Fibroblast of lung (primary cell): ENCODE results near the gene SAG. TPM values are rescaled to one million over a fixed set of nuclear protein-coding genes. Genes with fewer than 3 reads are reported as not detected.

Source experiments
- DNase-seq, 2 donors: peaks; one replicate each; pipeline versions ENCODE4 v3.0.0 to v3.0.0-alpha.2; 2010; ENCODE audit warnings: low read depth in 2 of 2
- H2AFZ ChIP-seq: 2 replicates; pipeline ENCODE4 v1.5.1; 2012; ENCODE audit warnings: low read length, control low read depth, inconsistent platforms
- H3K27ac ChIP-seq: 2 replicates; pipeline ENCODE4 v1.5.1; 2011; ENCODE audit warnings: low read length, control low read depth; ENCODE audit not compliant: insufficient read depth
- H3K27me3 ChIP-seq: 2 replicates; pipeline ENCODE4 v1.5.1; 2011; ENCODE audit warnings: mild to moderate bottlenecking, low read length; ENCODE audit not compliant: control insufficient read depth, insufficient read depth
- H3K36me3 ChIP-seq: 2 replicates; pipeline ENCODE4 v1.5.1; 2011; ENCODE audit warnings: low read length; ENCODE audit not compliant: control insufficient read depth, insufficient read depth
- H3K4me1 ChIP-seq: 2 replicates; pipeline ENCODE4 v1.5.1; 2011; ENCODE audit warnings: low read length; ENCODE audit not compliant: control insufficient read depth, insufficient read depth; ENCODE audit errors: extremely low read depth
- H3K4me2 ChIP-seq: 2 replicates; pipeline ENCODE4 v1.5.1; 2011; ENCODE audit warnings: low read length, control low read depth; ENCODE audit not compliant: insufficient read depth; ENCODE audit errors: extremely low read depth
- H3K4me3 ChIP-seq, 4 experiments: fragments of 200-600 bp in 1 of 4; sonication (generic) in 1 of 4; replicated peaks in 1 of 4; 2 replicates each; pipeline ENCODE4 v1.5.1; 2011 to 2016; ENCODE audit warnings: low read length in 4 of 4, low read depth in 3 of 4, mild to moderate bottlenecking in 3 of 4, control low read depth in 2 of 4, inconsistent platforms in 1 of 4, mixed read lengths in 1 of 4; ENCODE audit not compliant: insufficient read depth in 1 of 4; ENCODE audit errors: control extremely low read depth in 1 of 4
- H3K79me2 ChIP-seq: 2 replicates; pipeline ENCODE4 v1.5.1; 2012; ENCODE audit warnings: mild to moderate bottlenecking, low read length, inconsistent platforms; ENCODE audit not compliant: control insufficient read depth, insufficient read depth
- H3K9ac ChIP-seq: 2 replicates; pipeline ENCODE4 v1.5.1; 2011; ENCODE audit warnings: mild to moderate bottlenecking, low read length, control low read depth; ENCODE audit not compliant: insufficient read depth
- H3K9me3 ChIP-seq: 2 replicates; pipeline ENCODE4 v1.5.1; 2012; ENCODE audit warnings: low read depth, low read length; ENCODE audit not compliant: control insufficient read depth, insufficient read depth
- H4K20me1 ChIP-seq: 2 replicates; pipeline ENCODE4 v1.5.1; 2011; ENCODE audit warnings: low read length; ENCODE audit not compliant: control insufficient read depth, insufficient read depth; ENCODE audit errors: extremely low read depth
- EZH2 ChIP-seq: IDR thresholded peaks from 2 replicates; pipeline ENCODE4 v1.5.1; 2012; ENCODE audit warnings: low read length, control low read depth, mild to moderate bottlenecking; ENCODE audit errors: missing control alignments
- polyA plus RNA-seq, 2 donors: library from polyadenylated mRNA; depleted of rRNA in 1 of 2; stranded (reverse) in 1 of 2; unstranded in 1 of 2; fragments of >200 nt; gene quantifications; 2 replicates each; pipeline ENCODE4 v1.2.1, GENCODE V29; 2011 to 2012; ENCODE audit warnings: missing spikeins in 1 of 2
- total RNA-seq: library from RNA; depleted of rRNA; stranded (reverse); fragments of >200 nt; gene quantifications from 2 replicates; pipeline ENCODE4 v1.2.1, GENCODE V29; 2014
- TF ChIP-seq, protein P1 (sequence below), 2 donors: IDR thresholded peaks in 1 of 2; conservative IDR thresholded peaks in 1 of 2; 1 replicate in 1 of 2; 2 replicates in 1 of 2; pipeline ENCODE4 v1.5.1; 2011 to 2012; ENCODE audit warnings: low read length in 2 of 2, control low read depth in 1 of 2, inconsistent platforms in 1 of 2, low read depth in 1 of 2, mild to moderate bottlenecking in 1 of 2

The SAG gene
- total and polyA plus RNA-seq, 2 donors (not counting 1 experiment from before 2014, with no cell fraction given), result not detected

DNA sequence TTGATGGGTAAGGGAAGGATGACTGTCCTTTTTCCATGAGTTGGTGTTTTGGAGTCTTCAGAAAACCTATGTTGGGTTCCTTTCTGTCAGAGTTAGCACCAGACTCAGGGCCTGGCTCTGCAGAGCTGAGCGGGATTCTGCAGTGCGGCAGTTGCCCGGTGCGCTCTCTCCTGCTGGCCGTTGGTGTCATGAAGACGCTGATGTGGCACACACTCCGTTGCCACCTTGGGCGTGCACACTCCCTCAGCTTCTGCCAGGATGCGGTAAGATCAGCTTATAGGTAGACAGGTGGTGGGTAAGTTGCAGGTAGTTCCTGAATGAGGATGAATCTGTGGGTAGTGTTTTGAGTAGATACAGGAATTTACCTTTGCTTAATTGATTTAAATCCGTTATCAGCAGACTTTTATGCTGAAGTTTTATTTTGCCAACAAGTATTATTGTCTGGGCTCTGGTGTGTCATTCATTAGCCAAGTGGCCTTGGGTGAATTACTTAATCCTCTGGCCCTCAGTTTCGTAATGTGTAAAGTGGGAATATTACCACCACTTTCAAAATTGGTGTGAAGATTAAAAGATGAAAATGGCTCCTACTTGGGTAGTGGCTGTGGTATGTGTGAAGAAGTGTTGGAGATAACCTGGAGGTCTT is 73.5 kb downstream of the SAG start:
- H3K27ac ChIP-seq, result no peak overlapping the region
- no peak for DNase-seq
- no peak overlapping the region for H3K9ac ChIP-seq
- H3K36me3 ChIP-seq, result no peaks in the 10 kb centered on the region
- no peak overlapping the region for H2AFZ ChIP-seq
- H3K79me2 ChIP-seq, result no peaks in the 10 kb centered on the region
- no peak overlapping the region for H3K4me2 ChIP-seq
- H3K9me3 ChIP-seq, result no peaks in the 10 kb centered on the region
- H3K4me1 ChIP-seq, result peaks cover 1% of the 10 kb centered on the region
- H3K27me3 ChIP-seq, result no peaks in the 10 kb centered on the region
- H4K20me1 ChIP-seq, result no peaks in the 10 kb centered on the region
- H3K4me3 ChIP-seq, result no peak overlapping the region
- TF ChIP-seq EZH2, result no peak
- TF ChIP-seq, protein P1, sequence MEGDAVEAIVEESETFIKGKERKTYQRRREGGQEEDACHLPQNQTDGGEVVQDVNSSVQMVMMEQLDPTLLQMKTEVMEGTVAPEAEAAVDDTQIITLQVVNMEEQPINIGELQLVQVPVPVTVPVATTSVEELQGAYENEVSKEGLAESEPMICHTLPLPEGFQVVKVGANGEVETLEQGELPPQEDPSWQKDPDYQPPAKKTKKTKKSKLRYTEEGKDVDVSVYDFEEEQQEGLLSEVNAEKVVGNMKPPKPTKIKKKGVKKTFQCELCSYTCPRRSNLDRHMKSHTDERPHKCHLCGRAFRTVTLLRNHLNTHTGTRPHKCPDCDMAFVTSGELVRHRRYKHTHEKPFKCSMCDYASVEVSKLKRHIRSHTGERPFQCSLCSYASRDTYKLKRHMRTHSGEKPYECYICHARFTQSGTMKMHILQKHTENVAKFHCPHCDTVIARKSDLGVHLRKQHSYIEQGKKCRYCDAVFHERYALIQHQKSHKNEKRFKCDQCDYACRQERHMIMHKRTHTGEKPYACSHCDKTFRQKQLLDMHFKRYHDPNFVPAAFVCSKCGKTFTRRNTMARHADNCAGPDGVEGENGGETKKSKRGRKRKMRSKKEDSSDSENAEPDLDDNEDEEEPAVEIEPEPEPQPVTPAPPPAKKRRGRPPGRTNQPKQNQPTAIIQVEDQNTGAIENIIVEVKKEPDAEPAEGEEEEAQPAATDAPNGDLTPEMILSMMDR (conservative IDR thresholded peaks at IDR 0.05 in 1 of 2, IDR thresholded peaks at IDR 0.05 in 1 of 2; ENCODE audit: low read depth in 1 of 2, low read length in 2 of 2), result no peak

DNA sequence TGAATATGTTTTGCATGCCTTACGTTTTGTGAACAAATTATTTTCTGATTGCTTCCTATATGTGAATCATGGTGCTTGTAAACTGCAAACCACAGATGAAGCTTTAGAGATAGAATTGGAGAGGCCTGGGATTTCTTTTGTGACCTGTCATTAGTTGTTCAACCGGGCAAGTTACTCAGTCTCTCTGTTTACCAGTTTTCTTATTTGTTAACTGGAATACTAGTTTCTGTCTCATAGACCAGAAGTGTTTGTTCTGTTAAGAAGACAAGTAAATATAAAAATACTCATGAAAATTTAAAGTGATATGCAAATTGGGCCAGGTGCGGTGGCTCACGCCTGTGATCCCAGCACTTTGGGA is 74.0 kb downstream of the SAG start:
- Histone ChIP-seq H2AFZ (no peak overlapping the region), H4K20me1 (no peaks in the 10 kb centered on the region), H3K27me3 (no peaks in the 10 kb centered on the region), H3K79me2 (no peaks in the 10 kb centered on the region), H3K4me1 (peaks cover 5% of the 10 kb centered on the region), H3K36me3 (no peaks in the 10 kb centered on the region), H3K4me2 (no peak overlapping the region), H3K27ac (no peak overlapping the region), H3K9ac (no peak overlapping the region), H3K4me3 (no peak overlapping the region), H3K9me3 (no peaks in the 10 kb centered on the region)
- DNase-seq, result no peak
- TF ChIP-seq, protein P1 (conservative IDR thresholded peaks at IDR 0.05 in 1 of 2, IDR thresholded peaks at IDR 0.05 in 1 of 2; ENCODE audit: low read depth in 1 of 2, low read length in 2 of 2), result no peak
- no peak for TF ChIP-seq EZH2

DNA sequence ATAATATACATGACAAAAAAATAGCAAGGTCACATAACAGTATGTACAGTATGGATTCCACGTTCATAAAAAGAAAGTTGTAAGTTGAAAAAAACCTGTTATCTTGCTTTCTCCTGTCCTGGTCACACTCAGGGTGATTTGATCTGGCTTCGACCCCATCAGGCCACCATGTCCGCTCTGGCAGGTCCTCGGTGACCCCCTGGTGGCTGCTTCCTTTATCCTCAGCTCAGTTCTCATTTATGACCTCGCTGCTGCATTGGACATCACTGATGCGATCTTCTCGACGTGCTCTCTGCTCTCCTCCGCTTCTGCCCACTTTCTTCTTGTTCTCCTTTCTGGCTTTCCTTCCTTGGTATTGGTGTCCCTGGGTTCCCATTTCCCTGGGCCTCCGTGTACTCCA is 76.4 kb downstream of the SAG start:
- no peak for DNase-seq
- Histone ChIP-seq H3K4me3 (no peak overlapping the region), H3K9me3 (no peaks in the 10 kb centered on the region), H3K36me3 (no peaks in the 10 kb centered on the region), H4K20me1 (no peaks in the 10 kb centered on the region), H3K4me1 (peaks cover 17% of the 10 kb centered on the region), H3K27ac (no peak overlapping the region), H3K4me2 (no peak overlapping the region), H3K27me3 (no peaks in the 10 kb centered on the region), H2AFZ (no peak overlapping the region), H3K79me2 (no peaks in the 10 kb centered on the region), H3K9ac (no peak overlapping the region)
- TF ChIP-seq, protein P1 (conservative IDR thresholded peaks at IDR 0.05 in 1 of 2, IDR thresholded peaks at IDR 0.05 in 1 of 2; ENCODE audit: low read depth in 1 of 2, low read length in 2 of 2), result no peak
- TF ChIP-seq EZH2, result no peak
